Hematopoietic multipotent progenitor cell treated with erythropoietin and hydrocortisone succinate and interleukin-3 and kit ligand, for 17 days (in vitro differentiated cells): ENCODE results near the gene IP6K2.
A peak's percentile ranks its signal among the peaks of the same experiment; 100 is the strongest.

Experiments
- DNase-seq: peaks from one replicate; pipeline ENCODE4 v3.0.0-alpha.2; 2015; ENCODE audit warnings: low spot score

IP6K2 gene

DNA sequence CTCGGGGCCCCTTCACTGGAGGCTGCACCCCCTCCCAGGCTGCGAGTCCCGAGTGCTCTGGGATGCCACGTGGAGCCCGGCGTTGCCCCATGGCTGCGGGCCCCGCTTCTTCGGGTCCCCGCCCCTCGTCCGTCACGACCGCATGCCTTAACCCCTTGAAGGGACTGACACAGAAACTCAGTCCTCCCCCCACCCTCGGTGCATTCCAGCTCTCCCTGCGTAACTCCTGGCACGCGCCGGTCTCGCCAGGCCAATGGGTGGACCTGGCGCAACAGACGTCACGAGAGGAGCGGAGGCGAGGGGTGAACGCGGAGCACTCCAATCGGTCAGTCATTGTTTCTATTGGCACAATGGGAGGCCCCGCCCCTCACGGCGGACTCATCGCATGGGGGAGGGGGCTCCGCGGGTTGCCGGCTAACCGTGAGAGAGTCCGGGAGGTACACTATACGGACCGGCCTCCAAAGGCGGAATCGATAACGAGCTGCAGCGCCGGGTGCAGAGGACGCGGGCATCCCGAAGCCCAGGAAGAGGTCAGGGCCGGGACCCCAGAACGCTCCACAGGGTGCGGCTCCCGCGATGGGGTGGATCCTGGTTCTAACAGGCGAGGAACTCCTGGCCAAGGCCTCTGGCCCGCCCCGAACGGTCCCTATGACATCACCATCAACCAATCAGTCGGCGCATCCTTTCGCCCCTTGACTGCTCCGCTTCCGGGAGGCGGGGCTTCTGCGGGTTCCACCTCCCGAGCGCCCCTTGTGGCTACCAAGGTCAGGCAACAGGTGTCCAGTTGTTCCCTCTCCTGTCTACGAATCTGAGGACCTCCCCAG, 53.3 kb downstream of the IP6K2 start:
- peak; percentile 94 for DNase-seq

DNA sequence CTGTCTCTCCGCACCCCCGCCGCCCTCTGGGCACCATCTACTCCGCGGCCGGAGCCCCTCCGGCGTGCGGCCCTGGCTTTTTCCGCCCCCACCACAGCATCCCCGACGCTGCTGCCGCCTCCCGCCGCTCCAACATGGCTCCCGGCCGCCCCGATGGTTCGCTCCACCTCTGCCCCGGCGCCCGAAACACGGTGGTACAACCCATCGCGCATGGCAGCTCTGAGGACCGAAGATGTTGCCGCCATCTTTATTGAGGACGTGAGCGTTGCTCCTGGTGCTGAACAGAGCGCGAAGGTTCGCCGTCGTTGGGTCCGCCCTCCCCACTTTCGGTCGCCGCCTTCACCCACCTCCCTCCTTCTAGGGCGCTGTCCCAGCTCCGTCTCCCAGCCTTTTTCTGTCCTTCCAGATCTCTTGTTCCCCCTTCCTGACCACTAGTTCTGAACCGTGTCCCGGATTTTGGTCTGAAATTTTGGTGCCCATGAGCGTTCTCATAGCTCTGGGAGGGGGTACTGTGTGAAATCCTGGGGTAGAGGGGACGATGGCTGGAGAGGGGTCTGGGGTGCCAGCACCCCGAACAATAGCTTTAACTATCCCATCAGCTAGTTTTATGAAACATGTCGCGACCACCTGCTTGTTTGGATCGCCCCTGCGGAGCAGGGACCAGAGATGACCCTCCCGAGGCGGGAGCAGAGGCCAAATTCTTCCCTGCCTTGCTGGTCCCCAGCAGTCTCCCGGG, 54.1 kb downstream of the IP6K2 start, which contains the start of gene CELSR3:
TSS of gene CELSR3 (minus strand) at position 134 of the 736 bp plus-strand sequence. CDS start 252 bp downstream, outside the sequence.
- DNase-seq = peak; percentile 48

DNA sequence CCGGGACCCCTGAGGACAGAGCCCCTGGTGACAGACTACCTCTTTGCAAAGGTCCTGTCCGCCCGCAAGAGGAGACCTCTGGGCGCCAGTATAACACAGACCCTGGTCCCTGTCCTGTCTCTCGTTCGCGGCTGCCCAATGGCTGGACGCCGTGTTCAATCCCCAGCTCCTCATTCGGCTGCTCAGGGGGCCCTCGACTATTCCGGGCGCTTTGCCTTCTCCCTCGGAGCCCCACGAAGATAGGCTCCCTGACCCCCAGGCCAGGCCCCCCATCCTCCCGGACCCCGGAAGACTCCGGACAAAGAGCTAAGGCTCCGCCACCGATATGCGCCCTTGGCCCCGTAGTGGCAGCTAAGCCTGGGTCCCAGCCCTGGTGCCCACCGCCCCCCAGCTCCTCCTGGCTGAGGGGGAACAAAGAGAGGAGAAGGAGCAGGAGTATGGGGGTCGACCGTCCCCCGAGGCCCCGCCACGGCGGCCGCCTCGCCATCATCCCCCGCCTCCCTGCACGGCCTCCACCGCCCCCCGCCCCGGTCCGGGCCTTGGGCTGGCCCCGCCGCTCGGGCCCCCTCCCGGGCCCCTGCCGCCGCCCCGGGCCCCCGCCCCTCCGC, 54.8 kb downstream of the IP6K2 start:
- DNase-seq = no peak

DNA sequence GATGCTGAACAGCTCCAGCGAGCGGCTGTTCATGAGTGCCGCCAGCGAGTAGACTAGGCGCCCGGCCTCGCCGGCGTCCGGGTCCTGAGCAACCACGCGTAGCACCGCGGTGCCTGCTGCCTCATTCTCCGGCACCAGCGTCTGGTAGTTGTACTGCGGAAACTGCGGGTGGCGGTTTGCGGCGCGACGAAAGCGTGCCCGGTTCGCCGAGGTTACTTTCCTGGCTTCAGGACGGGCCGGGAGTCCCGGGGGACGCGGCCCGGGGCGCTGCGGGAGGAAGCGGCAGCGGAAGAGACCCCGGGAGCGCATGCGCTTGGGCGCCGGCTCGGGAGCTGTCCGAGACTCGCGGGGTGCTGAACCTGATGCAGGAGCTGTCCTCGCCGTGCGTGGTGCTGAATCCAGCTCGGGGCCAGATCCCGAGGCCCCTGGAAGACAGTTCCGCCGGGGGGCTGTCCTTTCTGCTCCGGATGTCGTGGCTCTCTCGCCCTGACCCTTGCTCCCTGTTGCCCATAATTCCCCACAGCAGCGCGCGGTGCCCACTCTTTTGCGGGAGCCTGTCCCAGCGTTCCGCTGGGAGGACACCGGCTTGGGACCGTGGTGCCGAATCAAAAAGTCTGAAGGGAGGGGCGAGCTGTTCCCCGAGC, 55.4 kb downstream of the IP6K2 start:
- peak; percentile 50 for DNase-seq

DNA sequence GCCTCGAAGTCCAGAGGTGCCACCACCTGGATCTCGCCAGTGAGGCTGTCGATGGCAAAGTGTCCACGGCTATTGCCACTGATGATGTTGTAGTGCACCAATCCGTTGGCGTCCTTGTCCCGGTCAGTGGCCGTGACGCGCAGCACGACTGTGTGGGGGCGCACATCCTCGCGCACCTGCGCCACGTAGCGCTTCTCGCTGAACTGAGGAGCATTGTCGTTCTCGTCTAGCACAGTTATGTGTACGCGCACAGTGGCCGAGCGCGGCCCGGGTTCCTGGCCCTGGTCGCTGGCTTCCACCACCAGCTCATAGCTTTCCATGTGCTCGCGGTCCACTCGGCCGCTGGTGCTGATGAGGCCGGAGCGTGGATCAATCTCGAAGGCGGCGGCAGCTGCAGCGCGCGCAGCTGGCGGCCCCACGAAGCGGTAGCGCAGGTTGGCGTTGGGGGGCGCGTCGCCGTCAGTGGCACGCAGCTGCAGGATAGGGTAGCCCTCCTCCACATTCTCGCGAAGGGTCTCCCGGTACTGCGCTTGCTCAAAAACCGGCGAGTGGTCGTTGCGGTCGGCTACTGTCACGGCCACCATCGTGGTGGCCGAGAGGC, 56.1 kb downstream of the IP6K2 start:
- DNase-seq = no peak

DNA sequence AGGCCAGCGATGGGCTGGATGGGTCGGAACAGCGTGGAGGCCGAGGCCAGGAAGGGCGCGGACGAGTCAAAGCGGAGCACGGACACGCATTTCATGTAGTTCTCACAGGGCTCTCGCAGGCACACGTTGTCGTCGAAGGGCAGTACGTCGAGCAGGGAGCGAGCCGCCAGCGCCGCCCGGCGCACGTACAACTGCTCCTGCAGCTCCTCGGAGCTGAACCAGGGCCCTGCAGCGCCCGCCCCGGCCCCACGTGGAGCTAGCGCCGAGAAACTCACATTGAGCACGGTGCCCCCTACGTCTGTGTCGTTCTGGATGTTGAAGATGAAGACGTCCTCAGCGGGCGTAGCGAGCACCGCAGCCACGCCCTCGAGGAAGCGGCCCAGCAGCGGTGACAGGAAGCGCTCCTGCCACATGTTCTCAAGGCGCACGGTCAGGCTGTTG, 60.2 kb downstream of the IP6K2 start:
- no peak for DNase-seq

DNA sequence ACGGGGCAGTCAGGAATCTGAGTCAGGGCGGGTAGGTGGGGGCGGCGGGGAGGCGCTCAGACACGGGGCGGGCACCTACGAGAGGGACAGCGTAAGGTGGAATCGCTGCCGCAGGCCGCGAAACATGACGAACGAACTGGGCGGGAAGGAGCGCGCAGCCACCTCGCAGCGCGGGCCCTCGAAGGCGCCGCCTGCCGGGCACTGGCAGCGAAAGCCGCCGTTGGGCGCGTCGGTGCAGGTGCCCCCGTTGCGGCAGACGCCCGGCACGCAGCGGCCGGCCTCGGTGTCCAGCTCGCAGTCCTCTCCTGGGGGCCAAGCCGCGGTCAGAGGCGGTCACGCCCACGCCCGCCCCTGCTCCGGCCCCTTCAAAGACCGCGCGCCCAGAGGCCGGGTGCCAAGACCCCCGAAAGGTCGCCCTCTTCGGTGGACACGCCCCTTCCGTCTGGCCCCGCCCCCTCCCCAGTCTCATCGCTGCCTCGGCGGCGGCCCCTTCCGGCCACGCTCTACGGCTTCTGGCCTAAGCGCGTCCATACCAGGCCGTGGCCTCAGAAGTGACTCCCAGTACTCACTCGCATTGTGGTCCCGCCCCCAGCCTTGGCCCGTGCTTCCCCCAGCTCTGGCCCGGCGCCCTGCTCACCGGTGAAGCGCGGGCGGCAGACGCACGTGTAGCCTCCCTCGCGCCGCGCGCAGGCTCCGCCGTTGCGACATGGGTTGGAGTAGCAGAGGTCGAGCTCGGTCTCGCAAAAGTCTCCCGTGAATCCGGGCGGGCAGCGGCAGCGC, 60.8 kb downstream of the IP6K2 start:
- DNase-seq = peak; percentile 60

DNA sequence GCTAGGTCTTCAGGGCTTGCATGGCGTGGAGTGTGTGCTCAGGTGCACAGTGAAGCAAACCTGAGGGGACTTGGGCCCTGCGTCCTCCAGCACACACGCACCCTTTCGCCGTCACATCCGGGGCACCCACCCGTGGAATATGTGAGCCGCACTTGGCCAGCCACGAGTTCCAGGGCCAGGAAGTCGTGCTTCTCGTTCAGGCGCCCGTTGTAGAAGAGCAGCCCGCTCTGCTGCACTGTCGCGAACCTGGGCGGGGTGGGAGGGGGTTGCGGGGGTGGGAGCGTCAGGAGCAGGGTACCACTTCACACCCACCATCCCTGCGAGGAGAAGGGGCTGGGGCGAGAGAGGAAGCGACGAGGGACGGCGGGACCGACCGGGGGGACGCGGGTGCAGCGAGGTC, 61.4 kb downstream of the IP6K2 start:
- DNase-seq = no peak

DNA sequence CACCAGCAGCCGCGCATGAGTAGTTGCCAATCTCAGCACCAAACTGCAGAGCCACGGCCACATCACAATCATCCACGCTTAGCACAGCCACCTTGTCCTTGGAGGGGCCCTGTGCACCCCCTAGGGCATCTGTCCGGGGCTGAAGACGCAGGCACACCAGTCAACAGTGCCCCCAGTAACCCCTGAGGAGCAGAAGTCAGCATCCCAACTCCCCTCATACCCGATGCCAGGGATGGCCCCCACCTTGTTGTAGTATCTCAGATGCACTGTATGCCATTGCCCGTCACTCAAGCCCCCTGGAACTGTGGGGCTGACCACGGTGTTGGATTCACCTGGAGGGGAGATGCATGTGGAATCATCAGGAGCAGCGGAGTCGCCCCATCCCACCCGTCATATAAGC, 62.0 kb downstream of the IP6K2 start:
- DNase-seq = no peak

DNA sequence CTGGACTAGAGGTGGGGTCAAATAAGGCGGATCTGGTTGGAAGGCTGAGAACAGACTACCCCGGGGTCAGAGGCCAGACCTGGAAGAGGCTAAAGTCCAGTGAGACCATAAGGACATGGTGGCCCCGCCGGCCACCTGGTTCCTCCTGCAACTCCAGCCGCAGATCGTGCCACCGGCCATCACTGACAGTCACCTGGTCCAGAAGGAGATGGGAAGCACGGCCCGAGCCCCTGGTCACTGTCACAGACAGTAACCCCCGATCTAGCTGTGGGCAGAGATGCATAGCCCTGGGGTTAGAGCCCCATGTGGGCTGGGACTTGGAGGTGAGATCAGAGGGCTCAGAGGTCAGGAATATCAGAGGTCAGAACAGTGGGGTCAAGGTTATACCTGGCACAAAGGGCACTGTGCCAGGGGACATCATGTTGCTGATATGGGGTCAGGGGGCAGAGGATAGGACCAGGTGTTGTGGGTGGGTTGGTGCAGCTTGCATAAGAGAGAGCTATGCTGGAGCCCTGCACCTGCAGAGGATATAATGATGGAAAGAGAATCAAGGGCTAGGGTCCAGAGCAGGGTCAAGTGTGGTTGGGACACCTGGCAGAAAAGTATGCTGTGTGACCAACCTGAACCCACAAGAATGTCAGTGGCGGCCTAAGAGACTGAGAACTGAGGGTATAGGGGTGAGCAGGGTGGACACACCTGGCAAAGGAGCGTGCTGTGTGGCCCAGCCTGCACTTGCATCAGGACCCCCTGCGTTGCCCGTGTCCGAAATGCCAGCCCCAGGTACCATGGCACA, 63.9 kb downstream of the IP6K2 start:
- no peak for DNase-seq

DNA sequence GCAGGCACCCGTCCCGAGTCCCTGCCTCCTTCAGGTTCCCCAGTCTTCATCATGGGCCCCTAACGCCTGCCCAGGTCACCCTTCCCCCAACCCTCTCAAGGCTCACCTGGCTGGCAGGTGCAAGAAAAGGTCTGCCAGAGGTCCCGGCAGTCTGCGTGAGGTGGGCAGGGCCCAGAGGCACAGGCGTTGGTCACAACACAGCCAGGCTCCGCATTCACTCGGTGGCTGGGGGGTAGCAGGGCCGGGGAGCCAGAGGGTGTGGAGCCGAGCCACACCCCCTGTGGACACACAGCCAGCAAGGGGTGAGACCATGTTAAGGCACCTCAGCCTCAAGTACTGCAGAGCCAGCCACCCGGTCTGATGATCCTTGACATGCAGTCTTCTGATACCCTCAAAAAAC, 65.2 kb downstream of the IP6K2 start:
- no peak for DNase-seq

DNA sequence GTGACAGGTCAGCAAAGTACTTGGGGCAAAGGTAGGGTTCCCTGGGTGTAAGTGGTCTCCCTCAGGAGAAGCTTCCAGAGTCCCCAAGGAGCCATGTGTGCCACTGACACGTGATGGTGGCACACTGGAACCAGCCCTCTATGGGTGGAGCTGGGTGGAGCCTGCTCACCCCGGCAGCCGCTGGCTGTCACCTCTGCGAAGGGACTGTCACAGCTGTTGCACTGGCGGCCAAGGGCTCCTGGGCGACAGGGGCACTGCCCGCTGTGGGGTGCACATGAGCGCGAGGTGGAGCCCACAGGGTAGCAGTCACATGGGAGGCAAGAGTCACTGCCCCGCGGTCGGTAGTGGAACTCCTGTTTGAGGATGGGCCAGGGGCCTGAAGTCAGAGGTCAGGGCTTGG, 66.3 kb downstream of the IP6K2 start:
- DNase-seq = peak; percentile 10

DNA sequence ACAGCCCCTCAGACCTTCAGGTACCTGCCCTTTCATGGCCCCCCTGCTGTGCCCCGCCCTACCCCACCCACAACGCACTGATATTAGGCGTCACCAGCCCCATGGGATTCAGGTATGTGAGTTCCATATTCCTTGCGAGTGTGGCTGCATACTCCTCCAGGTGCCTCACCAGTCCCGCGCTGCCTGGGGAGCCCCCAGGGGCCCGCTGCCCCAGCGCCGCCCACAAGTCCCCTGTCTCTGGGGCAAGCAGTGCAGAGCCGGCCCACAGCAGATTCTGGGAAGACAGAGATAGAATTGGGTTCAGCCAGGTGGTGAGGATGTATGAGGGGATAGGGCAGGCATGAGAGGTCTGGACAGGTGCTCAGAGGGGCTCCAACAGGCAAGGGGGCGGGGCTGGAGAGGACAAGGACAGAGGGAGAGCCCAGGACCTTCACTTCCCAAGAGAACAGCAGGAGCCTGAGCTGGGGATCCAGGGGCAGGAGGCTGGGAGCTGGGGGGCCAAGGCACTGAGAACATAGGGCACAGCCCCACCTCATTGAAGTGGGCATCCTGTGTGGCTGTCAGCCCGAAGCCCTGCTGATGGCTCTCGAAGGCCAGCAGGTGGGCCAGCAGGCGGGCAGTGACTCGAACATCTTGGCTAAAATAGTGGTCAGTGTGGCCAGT, 68.7 kb downstream of the IP6K2 start:
- no peak for DNase-seq

DNA sequence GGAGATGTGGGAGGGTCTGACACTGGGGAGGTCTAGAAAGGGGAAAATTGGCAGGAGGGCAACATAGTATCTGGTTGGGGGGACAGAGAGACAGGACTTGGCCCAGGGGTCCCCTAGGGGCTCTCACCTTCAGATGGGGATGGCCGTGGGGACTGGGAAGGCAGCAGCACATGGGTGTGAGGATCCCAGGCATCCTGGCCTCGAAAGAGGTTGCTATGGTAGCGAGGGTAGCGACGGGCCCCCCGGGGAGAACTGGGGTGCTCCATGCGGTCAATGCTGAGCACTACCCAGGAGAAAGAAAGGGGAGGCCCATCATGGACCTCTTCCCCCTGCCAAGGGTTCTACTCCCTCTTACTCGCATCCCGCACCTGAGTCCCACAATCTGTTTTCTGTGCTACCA, 69.3 kb downstream of the IP6K2 start:
- no peak for DNase-seq

DNA sequence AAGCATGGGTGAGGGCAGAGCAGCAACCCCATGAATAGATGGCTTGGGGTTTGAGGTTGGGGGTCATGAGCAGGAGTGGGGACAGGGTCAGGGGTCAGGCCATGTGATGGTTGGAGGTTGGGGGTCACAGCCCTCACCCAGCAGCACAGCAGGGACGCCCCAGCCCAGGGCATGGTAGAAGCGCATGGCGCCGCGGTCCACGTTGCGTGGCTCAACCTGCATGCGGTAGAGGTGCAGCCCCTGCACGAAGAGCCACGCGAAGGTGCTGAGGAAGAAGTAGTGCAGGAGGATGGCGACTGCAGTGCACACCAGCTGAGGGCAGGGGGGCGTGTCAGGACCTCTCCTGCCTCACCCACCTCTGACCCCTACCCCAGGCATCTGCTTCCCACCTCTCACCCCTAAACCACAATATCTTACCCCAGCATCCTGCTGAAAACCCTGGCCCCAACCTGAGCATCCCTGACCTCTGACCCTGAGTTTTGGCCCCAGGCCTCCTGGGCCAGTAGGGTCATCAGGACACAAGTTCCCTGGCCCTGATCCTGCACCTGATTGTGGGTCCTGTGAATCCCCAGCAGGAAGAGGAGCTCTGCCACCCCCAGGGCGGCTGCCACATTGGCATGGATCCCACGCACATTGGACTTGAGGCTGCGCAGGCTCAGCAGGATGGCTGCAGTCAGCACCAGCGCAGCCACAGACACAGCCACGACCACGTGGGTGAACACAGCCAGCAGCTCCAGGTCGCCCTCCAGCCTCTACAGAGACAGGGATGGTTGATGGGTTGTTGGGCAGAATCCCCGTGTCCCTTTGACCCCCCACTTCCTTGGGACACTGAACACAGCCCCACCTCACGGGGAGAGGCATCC, 71.9 kb downstream of the IP6K2 start:
- DNase-seq = no peak

DNA sequence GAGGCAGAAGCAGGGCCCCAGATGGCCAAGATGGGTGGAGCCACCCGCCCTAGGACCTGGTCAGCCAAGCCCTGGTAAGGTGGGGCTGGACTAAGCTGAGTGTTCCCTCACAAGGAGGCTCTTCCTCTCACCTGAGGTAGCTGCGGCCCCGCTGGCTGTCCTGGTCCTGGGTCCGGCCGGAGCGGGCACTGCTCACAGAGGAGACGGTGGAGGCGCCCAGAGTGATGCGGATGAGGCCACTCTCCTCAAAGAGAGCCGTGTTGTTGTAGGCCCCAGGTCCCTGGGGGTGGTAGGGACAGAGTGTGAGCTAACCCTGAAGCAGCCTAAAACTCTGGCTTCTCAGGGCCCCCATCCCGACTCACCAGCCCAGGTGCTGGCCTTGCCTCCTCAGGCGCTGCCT, 74.4 kb downstream of the IP6K2 start:
- DNase-seq = no peak

DNA sequence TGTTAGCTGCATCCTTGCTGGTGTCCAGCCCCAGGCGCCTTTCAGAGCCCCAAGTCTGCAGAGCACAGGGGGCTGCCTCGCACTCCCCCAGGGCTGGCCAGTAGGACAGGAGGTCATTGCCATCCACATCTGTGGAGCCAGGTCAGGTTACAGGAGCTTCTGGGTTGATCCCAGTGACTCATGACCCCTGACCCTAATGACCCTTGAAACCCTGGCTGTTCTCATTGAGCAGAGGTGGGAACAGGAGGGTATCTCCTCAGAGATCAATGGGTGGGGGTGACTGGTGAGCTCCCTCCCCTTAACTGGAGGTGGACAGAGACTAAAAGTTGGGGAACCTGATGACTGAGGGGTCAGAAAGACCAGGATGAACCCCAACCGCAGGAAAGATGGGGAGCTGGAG, 75.6 kb downstream of the IP6K2 start:
- DNase-seq = no peak

DNA sequence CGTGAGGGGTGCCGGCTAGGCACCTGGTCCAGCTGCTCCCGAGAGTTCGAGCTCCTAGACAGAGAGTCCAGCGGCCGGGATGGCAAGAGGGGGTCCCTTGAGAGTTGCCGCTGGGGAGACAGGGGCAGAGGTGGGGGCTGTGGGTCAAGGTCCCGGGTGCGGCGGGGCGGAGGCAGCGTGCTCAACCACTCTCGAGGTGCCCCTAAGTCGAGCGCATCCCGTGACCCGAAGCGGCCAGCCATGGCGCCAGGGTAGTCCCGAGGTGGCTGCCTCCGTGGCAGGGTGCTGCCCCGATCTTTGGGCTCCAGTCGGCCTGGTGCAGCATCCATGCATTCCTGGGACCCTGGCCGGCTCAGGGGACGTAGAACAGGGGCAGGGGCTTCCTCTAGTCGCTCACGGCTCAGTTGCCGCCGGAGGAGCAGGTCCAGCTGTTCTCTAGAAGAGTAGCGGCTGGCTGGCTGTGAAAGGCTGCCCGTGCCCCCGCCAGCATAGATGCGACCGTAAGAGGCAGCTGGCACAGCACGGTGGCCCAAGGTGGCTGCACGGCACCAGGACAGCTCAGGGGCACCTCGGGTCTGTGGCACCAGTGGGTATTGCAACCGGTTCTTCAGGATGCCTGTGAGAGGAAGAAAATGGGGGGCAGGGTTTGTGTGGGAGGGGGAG, 76.9 kb downstream of the IP6K2 start:
- DNase-seq = no peak
